ENCODE results near the gene MYH7B. TPM values are rescaled to one million over a fixed set of nuclear protein-coding genes. Genes with fewer than 3 reads are reported as not detected.

MYH7B gene
- total RNA-seq, 4 donors from 2014 or later, result 0.07 to 0.78 (median 0.16) TPM

DNA sequence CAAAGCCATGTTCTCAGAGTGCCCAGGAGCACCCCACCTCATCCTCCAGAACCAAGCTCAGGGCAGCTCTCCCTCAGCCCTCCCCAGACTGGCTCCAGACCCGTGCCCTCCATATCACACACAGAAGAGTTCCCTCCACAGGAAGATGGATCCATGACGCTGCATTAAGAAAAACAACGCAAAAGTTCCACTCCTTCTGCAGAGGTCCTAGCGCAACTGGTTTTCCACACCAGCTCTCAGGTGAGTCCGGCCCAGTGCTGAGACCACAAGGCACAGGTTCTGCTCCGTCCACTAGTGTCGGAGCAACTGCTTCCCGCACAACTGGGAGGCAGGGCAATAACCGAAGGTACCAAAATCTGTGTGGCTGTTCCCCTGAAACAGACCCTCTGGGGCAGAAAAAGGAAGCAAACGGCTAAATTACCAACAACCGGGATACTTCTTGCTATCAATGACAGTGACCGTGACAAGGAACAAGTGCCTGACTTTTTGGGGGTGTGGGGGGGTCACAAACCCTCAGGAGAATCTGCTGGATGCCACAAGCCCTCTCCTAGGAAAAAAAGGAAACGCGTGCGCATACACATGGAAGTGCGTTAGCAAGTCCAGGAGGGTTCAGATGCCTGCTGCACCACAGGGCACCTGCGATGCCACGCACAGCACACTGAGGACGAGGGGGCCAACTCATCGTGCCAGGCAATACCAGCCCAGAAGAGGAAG, 49.2 kb downstream of the MYH7B start:
- Histone ChIP-seq H3K9me3 (no peaks in the 10 kb centered on the region), H3K4me3 (no peak overlapping the region), H3K4me1 (peaks cover 0 to 9% (median 0%) of the 10 kb centered on the region in 3 donors), H3K36me3 (peaks cover 0 to 100% of the 10 kb centered on the region in 2 donors), H3K27ac (no peak overlapping the region), H3K27me3 (no peaks in the 10 kb centered on the region)
- WGBS, 2 donors (ENCODE audit: low coverage in 1 of 2), result 81 to 85% methylated on average over 11 to 14 of the region's 20 CpGs
- TF ChIP-seq POLR2A (IDR thresholded peaks at IDR 0.05) (no peak), EP300 (IDR thresholded peaks at IDR 0.05) (no peak), POLR2AphosphoS5 (IDR thresholded peaks at IDR 0.05) (no peak)
- TF ChIP-seq, protein P1, sequence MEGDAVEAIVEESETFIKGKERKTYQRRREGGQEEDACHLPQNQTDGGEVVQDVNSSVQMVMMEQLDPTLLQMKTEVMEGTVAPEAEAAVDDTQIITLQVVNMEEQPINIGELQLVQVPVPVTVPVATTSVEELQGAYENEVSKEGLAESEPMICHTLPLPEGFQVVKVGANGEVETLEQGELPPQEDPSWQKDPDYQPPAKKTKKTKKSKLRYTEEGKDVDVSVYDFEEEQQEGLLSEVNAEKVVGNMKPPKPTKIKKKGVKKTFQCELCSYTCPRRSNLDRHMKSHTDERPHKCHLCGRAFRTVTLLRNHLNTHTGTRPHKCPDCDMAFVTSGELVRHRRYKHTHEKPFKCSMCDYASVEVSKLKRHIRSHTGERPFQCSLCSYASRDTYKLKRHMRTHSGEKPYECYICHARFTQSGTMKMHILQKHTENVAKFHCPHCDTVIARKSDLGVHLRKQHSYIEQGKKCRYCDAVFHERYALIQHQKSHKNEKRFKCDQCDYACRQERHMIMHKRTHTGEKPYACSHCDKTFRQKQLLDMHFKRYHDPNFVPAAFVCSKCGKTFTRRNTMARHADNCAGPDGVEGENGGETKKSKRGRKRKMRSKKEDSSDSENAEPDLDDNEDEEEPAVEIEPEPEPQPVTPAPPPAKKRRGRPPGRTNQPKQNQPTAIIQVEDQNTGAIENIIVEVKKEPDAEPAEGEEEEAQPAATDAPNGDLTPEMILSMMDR (IDR thresholded peaks at IDR 0.05), result no peak
- ATAC-seq, result no peak

Small RNAs within 50 kb of the gene (small RNA-seq; reads per million reads assigned to genes)
- 0 to 0.45 (median 0.13) reads per million in 4 donors for gene MIR499A

Other genes starting within 250 kb of the MYH7B start
- 10 to 100 TPM; 15.2 to 37.0 (median 25.8) TPM for gene NCOA6, start 130.2 kb upstream of the MYH7B start, total RNA-seq
- 10 to 100 TPM in 3 of 4 donors, 1 to 10 TPM in 1; 3.6 to 14.9 (median 11.9) TPM for gene GGT7, start 83.0 kb upstream of the MYH7B start, total RNA-seq
- 10 to 100 TPM; 45.4 to 71.0 (median 58.7) TPM for gene ACSS2, start 79.3 kb upstream of the MYH7B start, total RNA-seq
- 10 to 100 TPM; 28.0 to 47.6 (median 35.6) TPM for gene GSS, start 62 bp upstream of the MYH7B start, total RNA-seq
- 10 to 100 TPM; 47.5 to 57.1 (median 52.4) TPM for gene TRPC4AP, start 136.9 kb downstream of the MYH7B start, total RNA-seq
- gene EDEM2, start 191.5 kb downstream of the MYH7B start, total RNA-seq, result 10 to 100 TPM; 11.2 to 18.9 (median 13.5) TPM
- gene PROCR, start 216.2 kb downstream of the MYH7B start, total RNA-seq, result 10 to 100 TPM; 11.7 to 59.4 (median 35.9) TPM

All from gastroesophageal sphincter (tissue), 4 donors.